ENCODE results near the gene PLCXD1. TPM values are rescaled to one million over a fixed set of nuclear protein-coding genes. Genes with fewer than 3 reads are reported as not detected.

Gene PLCXD1
- total and polyA plus RNA-seq, 10 donors = 9.9 to 35.0 (median 21.5) TPM

DNA sequence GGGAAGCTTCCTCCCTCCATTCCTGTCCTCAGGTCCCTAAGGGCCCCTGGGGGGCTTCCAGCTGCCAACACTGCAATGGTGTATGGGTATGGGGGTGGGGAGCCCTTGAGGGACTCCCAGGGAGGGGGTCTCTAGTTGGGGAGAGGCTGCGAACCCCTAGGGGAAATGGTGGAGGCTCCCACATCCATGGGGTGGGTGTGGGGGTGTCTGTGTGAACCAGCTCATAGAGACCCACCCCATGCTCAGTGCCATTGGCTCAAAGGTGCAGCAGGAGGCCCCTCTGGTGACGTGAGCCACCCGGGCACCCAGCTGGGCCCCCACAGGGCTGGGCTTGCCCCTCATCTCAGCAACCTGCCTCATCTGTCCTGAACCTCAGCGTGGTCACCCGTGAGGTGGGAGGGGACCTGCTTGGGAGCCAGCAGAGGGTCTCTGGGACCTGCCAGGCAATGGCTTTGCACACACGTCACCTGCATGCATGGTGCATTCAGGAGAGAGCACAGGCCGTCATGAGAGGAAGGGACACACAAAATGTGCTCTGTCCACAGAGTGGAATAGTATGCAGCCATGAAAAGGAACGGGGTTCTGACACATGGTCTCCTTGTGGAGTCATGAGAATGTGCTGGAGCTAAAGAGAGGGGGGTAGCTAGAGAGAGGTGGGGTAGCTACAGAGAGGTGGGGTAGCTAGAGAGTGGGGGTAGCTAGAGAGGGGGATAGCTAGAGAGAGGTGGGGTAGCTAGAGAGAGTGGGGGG is 22.7 kb upstream of the PLCXD1 start:
- H3K27me3 ChIP-seq (replicated peaks in 1 of 7) = peaks cover 0 to 10% (median 0%) of the 10 kb centered on the region in 7 donors
- WGBS, 5 donors = 76 to 87% (median 80%) methylated on average over 6 to 8 of the region's 8 CpGs
- TF ChIP-seq POLR2AphosphoS5 (IDR thresholded peaks at IDR 0.05) (no peak), POLR2A (IDR thresholded peaks at IDR 0.05) (no peak)
- TF ChIP-seq, protein P1, sequence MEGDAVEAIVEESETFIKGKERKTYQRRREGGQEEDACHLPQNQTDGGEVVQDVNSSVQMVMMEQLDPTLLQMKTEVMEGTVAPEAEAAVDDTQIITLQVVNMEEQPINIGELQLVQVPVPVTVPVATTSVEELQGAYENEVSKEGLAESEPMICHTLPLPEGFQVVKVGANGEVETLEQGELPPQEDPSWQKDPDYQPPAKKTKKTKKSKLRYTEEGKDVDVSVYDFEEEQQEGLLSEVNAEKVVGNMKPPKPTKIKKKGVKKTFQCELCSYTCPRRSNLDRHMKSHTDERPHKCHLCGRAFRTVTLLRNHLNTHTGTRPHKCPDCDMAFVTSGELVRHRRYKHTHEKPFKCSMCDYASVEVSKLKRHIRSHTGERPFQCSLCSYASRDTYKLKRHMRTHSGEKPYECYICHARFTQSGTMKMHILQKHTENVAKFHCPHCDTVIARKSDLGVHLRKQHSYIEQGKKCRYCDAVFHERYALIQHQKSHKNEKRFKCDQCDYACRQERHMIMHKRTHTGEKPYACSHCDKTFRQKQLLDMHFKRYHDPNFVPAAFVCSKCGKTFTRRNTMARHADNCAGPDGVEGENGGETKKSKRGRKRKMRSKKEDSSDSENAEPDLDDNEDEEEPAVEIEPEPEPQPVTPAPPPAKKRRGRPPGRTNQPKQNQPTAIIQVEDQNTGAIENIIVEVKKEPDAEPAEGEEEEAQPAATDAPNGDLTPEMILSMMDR (IDR thresholded peaks at IDR 0.05 in 8 of 11, conservative IDR thresholded peaks at IDR 0.05 in 3 of 11) = no peak
- H3K4me3 ChIP-seq = no peak overlapping the region
- no peak overlapping the region for H3K27ac ChIP-seq
- H3K9me3 ChIP-seq = peaks cover 0 to 3% (median 0%) of the 10 kb centered on the region in 8 donors
- intact Hi-C loops (cut with DNase I; ENCODE audit: low total_unique reads) = no loop called here
- peaks cover 0 to 29% (median 9%) of the 10 kb centered on the region in 6 donors for H3K4me1 ChIP-seq
- DNase-seq = peak; percentile 51
- H3K36me3 ChIP-seq = no peaks in the 10 kb centered on the region

DNA sequence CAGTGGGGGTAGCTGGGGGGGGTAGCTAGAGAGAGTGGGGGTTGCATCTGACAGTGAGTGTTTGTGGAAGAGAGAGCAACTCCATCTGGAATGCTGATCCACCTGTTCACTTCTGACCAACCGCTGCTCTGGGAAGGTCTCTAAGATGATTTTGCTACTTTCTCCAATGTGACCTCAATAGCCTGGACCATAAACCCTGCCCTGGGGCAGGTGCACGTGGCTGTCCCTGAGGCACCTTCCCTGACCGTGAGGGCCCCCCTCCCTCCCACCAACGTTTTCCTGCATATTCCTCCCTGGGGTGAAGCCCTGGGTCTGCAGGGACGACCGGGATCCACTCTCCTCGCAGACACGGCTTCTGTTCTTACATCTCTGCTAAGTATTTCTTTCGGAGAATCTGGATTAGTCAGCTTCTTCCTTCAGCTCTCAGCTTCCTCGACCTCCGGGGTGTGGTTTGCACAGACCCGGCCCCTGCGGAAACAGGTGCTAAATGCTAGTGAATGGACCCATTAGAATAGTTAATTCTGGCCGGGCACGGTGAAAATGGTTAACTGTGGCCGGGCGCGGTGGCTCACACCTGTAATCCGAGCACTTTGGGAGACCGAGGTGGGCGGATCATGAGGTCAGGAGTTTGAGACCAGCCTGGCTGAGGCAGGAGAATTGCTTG is 21.4 kb upstream of the PLCXD1 start:
- intact Hi-C loops (cut with DNase I; ENCODE audit: low total_unique reads) = no loop called here
- DNase-seq = peak; percentile 78
- TF ChIP-seq POLR2AphosphoS5 (IDR thresholded peaks at IDR 0.05) = no peak
- TF ChIP-seq, protein P1 (IDR thresholded peaks at IDR 0.05 in 8 of 11, conservative IDR thresholded peaks at IDR 0.05 in 3 of 11) = no peak
- TF ChIP-seq POLR2A (IDR thresholded peaks at IDR 0.05) = no peak

DNA sequence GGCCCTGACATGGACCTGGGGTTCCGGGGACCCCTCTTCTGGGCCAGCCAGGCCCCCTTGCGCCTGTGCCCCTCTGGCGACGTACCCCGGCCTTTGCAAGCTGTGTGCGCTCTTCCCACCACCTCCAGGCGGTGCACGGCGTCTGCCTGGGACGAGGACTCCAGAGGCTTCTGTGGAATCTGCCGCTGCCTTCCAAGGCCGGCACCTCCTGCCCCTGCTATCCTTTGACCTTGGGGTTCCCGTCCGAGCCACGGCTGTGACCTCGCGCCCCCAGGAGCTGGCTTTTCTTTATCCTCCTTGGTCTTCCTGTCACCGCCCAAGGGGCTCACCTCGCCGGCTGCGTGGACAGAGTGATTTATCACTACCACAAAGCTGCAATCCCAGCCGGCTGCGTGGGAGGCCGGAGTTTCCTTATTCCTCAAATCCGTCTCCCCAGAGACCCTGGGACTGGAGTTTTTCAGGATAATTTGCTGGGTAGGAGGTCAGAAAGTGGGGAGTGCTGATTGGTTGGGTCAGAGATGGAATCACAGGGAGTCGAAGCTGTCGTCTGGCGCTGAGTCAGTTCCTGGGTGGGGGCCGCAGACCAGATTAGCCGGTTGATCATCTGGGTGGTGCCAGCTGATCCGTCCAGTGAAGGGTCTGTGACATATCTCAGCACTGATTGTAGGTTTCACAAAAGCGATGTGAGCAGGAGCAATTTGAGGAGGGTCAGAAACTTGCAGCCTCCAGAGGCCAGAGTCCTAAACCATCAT is 19.8 kb upstream of the PLCXD1 start:
- no peaks in the 10 kb centered on the region for H3K9me3 ChIP-seq
- peaks cover 0 to 29% (median 9%) of the 10 kb centered on the region in 6 donors for H3K4me1 ChIP-seq
- peak; percentile 74 for DNase-seq
- intact Hi-C loops (cut with DNase I; ENCODE audit: low total_unique reads) = no loop called here
- no peaks in the 10 kb centered on the region for H3K36me3 ChIP-seq
- TF ChIP-seq POLR2AphosphoS5 (IDR thresholded peaks at IDR 0.05) (peak in 2 of 3 donors; percentile 55 to 68), POLR2A (IDR thresholded peaks at IDR 0.05) (no peak)
- TF ChIP-seq, protein P1 (IDR thresholded peaks at IDR 0.05 in 8 of 11, conservative IDR thresholded peaks at IDR 0.05 in 3 of 11) = no peak
- H3K27ac ChIP-seq = peak overlapping the region in 6 of 8 donors; percentile 14 to 62 (median 30)
- no peak overlapping the region for H3K4me3 ChIP-seq
- 49 to 66% (median 60%) methylated on average over 31 to 32 of the region's 32 CpGs for WGBS, 5 donors
- peaks cover 0 to 10% (median 0%) of the 10 kb centered on the region in 7 donors for H3K27me3 ChIP-seq (replicated peaks in 1 of 7)

More for the DNA sequence above, 21.4 kb upstream of the PLCXD1 start:
- Histone ChIP-seq H3K36me3 (no peaks in the 10 kb centered on the region), H3K27me3 (replicated peaks in 1 of 7) (peaks cover 0 to 10% (median 0%) of the 10 kb centered on the region in 7 donors), H3K9me3 (no peaks in the 10 kb centered on the region), H3K4me1 (peaks cover 0 to 29% (median 9%) of the 10 kb centered on the region in 6 donors), H3K4me3 (no peak overlapping the region), H3K27ac (no peak overlapping the region)
- WGBS, 5 donors = 67 to 72% (median 71%) methylated on average over 20 to 21 of the region's 21 CpGs

Measured in spleen (tissue), 11 donors.